OCI-LY7 (cell line): ENCODE measurements around the gene PTPRM. TPM values are rescaled to one million over a fixed set of nuclear protein-coding genes. Genes with fewer than 3 reads are reported as not detected.

Experiments
- BruUV-seq: library from RNA; stranded (reverse); fragments of 400-500 nt; replicated peaks from 2 replicates; lab custom pipeline; 2021; lab: Mats Ljungman, UMichigan
- CTCF ChIA-PET: fragments of 300-600 bp; sonication (Branson Sonifier 250); formaldehyde crosslinking; loops from one replicate; lab custom pipeline; 2022; ENCODE audit warnings: antibody characterized with exemption; ENCODE audit not compliant: unreplicated experiment; lab: Charles Lee
- POLR2A ChIA-PET: fragments of 300-600 bp; sonication (Branson Sonifier 250); formaldehyde crosslinking; loops from one replicate; lab custom pipeline; 2022; ENCODE audit warnings: antibody characterized with exemption; lab: Charles Lee
- DNase-seq: peaks from one replicate; pipeline ENCODE4 v3.0.0-alpha.2; 2015; ENCODE audit warnings: low spot score
- H2AFZ ChIP-seq: fragments of 200-600 bp; sonication (generic), shearing (Covaris generic); 2 replicates; pipeline ENCODE4 v1.6.1; 2014; ENCODE audit warnings: mild to moderate bottlenecking, antibody characterized with exemption, low read length, moderate library complexity
- H3K27ac ChIP-seq: fragments of 200-600 bp; sonication (generic); 2 replicates; pipeline ENCODE4 v1.5.1; 2014; ENCODE audit warnings: mixed run types, low read depth, mild to moderate bottlenecking, moderate library complexity, low read length, inconsistent platforms; ENCODE audit not compliant: poor library complexity, severe bottlenecking
- H3K36me3 ChIP-seq: fragments of 200-600 bp; sonication (generic); 2 replicates; pipeline ENCODE4 v1.6.1; 2014; ENCODE audit warnings: mild to moderate bottlenecking, antibody characterized with exemption, low read length, moderate library complexity, mixed read lengths; ENCODE audit not compliant: insufficient read depth
- H3K4me1 ChIP-seq: fragments of 200-600 bp; sonication (generic); 2 replicates; pipeline ENCODE4 v1.5.1; 2014; ENCODE audit warnings: mild to moderate bottlenecking, low read length; ENCODE audit not compliant: insufficient read depth, poor library complexity, severe bottlenecking
- H3K4me2 ChIP-seq: fragments of 200-600 bp; sonication (generic); 2 replicates; pipeline ENCODE4 v1.6.1; 2014; ENCODE audit warnings: mild to moderate bottlenecking, low read length
- H3K4me3 ChIP-seq: fragments of 200-600 bp; sonication (generic); 2 replicates; pipeline ENCODE4 v1.5.1; 2014; ENCODE audit warnings: mild to moderate bottlenecking, low read depth, low read length; ENCODE audit not compliant: poor library complexity, severe bottlenecking
- H3K79me2 ChIP-seq: fragments of 200-600 bp; sonication (generic); 2 replicates; pipeline ENCODE4 v1.6.1; 2016; ENCODE audit warnings: low read depth, mild to moderate bottlenecking, low read length, moderate library complexity, mixed read lengths; ENCODE audit not compliant: insufficient read depth
- H3K9me2 ChIP-seq: fragments of 200-600 bp; sonication (generic); 2 replicates; pipeline ENCODE4 v1.6.1; 2016; ENCODE audit warnings: mild to moderate bottlenecking, low read length, mixed read lengths; ENCODE audit not compliant: insufficient read depth
- H3K9me3 ChIP-seq: fragments of 200-600 bp; sonication (generic); 2 replicates; pipeline ENCODE4 v1.6.1; 2014; ENCODE audit warnings: mild to moderate bottlenecking, mixed run types, low read length, mixed read lengths
- H4K20me1 ChIP-seq: fragments of 200-600 bp; sonication (generic); 2 replicates; pipeline ENCODE4 v1.6.1; 2014; ENCODE audit warnings: mild to moderate bottlenecking, antibody characterized with exemption, low read length, moderate library complexity, mixed read lengths; ENCODE audit not compliant: insufficient read depth
- EZH2phosphoT487 ChIP-seq: fragments of 200-600 bp; sonication (generic); IDR thresholded peaks from 2 replicates; pipeline ENCODE4 v1.6.1; 2018; ENCODE audit warnings: low read depth, borderline replicate concordance, mild to moderate bottlenecking, mixed run types, antibody characterized with exemption, low read length, moderate library complexity, mixed read lengths
- intact Hi-C: fragments of 100-400 bp; cut with micrococcal nuclease; formaldehyde crosslinking; loops from one replicate; pipeline ENCODE4 v1.10.0; 2022; ENCODE audit not compliant: unreplicated experiment
- total RNA-seq, 2 experiments: library from RNA; depleted of rRNA in 1 of 2; stranded (reverse); fragments of >200 nt in 1 of 2; shearing (Covaris generic) in 1 of 2; gene quantifications; 2 replicates each; pipeline ENCODE4 v1.2.3, GENCODE V29; 2014 to 2022
- TF ChIP-seq, protein P1 (sequence below): fragments of 200-600 bp; sonication (generic); conservative IDR thresholded peaks from 2 replicates; pipeline ENCODE4 v1.5.1; 2014; ENCODE audit warnings: mild to moderate bottlenecking, antibody characterized with exemption, low read length, moderate library complexity, mixed read lengths

PTPRM gene
- total RNA-seq, 2 experiments from 2014 or later: not detected

DNA sequence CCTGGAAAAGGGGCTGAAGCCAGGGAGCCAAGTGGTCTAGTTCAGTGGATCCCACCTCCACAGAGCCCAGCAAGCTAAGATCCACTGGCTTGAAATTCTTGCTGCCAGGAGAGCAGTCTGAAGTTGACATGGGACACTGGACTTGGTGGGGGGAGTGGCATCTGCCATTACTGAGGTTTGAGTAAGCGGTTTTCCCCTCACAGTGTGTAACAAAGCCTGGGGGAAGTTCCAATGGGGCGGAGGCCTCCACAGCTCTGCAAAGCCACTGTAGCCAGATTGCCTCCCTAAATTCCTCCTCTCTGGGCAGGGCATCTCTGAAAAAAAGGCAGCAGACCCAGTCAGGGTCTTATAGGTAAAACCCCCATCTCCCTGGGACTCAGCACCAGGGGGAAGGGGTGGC lies 144.4 kb downstream of the PTPRM start:
- ChIA-PET CTCF (no interaction called here), POLR2A (no interaction called here)
- no peaks in the 10 kb centered on the region for H3K9me3 ChIP-seq
- H4K20me1 ChIP-seq: no peaks in the 10 kb centered on the region
- no peak for TF ChIP-seq EZH2phosphoT487
- TF ChIP-seq, protein P1, sequence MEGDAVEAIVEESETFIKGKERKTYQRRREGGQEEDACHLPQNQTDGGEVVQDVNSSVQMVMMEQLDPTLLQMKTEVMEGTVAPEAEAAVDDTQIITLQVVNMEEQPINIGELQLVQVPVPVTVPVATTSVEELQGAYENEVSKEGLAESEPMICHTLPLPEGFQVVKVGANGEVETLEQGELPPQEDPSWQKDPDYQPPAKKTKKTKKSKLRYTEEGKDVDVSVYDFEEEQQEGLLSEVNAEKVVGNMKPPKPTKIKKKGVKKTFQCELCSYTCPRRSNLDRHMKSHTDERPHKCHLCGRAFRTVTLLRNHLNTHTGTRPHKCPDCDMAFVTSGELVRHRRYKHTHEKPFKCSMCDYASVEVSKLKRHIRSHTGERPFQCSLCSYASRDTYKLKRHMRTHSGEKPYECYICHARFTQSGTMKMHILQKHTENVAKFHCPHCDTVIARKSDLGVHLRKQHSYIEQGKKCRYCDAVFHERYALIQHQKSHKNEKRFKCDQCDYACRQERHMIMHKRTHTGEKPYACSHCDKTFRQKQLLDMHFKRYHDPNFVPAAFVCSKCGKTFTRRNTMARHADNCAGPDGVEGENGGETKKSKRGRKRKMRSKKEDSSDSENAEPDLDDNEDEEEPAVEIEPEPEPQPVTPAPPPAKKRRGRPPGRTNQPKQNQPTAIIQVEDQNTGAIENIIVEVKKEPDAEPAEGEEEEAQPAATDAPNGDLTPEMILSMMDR: no peak
- no peaks in the 10 kb centered on the region for H3K9me2 ChIP-seq
- intact Hi-C loops: no loop called here
- no peaks in the 10 kb centered on the region for H3K36me3 ChIP-seq
- DNase-seq: no peak
- no TSS peak for BruUV-seq
- H2AFZ ChIP-seq: no peak overlapping the region
- H3K4me3 ChIP-seq: no peak overlapping the region
- H3K4me1 ChIP-seq: no peaks in the 10 kb centered on the region
- no peak overlapping the region for H3K27ac ChIP-seq
- H3K79me2 ChIP-seq: no peaks in the 10 kb centered on the region
- H3K4me2 ChIP-seq: no peak overlapping the region

DNA sequence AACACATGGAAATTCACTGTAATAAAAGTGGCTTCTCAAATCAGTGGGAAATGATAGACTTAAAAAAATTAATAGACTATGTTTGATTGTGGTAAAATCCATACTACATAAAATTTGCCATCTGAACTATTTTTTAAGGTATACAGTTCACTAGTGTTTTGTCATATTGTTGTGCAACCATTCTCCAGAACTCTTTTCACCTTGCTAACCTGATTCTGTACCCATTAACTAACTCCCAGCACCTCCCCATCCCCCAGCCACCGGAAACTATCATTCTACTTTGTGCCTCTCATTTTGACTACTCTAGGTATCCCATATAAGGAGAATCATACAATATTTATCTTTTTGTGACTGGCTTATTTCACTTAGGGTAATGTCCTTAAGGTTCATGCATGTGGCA lies 153.3 kb downstream of the PTPRM start:
- Histone ChIP-seq H4K20me1 (no peaks in the 10 kb centered on the region), H3K4me3 (no peak overlapping the region), H3K27ac (no peak overlapping the region), H3K4me2 (no peak overlapping the region), H2AFZ (no peak overlapping the region), H3K36me3 (no peaks in the 10 kb centered on the region), H3K9me3 (no peaks in the 10 kb centered on the region), H3K4me1 (no peaks in the 10 kb centered on the region), H3K9me2 (no peaks in the 10 kb centered on the region), H3K79me2 (no peaks in the 10 kb centered on the region)
- no peak for DNase-seq
- TF ChIP-seq EZH2phosphoT487: no peak
- TF ChIP-seq, protein P1: no peak
- no TSS peak for BruUV-seq
- ChIA-PET CTCF (no interaction called here), POLR2A (no interaction called here)
- intact Hi-C loops: no loop called here

DNA sequence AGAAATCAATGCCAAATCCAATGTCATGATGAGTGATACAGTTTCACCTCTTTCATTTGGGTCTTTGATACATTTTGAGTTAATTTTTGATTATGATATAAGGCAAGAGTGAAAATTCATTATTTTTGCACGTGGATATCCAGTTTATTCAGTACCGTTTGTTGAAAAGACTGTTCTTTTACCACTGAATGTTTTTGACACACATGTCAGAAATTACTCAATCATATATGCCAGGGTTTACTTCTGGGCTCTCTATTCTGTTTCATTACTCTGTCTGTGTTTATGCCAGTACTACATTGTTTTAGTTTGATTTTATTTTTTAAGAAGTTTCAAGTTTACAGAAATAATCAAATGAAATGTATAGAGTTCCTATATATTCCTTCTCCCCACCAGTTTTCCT lies 154.4 kb downstream of the PTPRM start:
- CTCF ChIA-PET: no interaction called here
- BruUV-seq: no TSS peak
- no peaks in the 10 kb centered on the region for H3K36me3 ChIP-seq
- POLR2A ChIA-PET: no interaction called here
- no peak overlapping the region for H3K27ac ChIP-seq
- DNase-seq: no peak
- no peaks in the 10 kb centered on the region for H3K4me1 ChIP-seq
- H3K9me2 ChIP-seq: no peaks in the 10 kb centered on the region
- H3K4me3 ChIP-seq: no peak overlapping the region
- no peak for TF ChIP-seq EZH2phosphoT487
- TF ChIP-seq, protein P1: no peak
- H4K20me1 ChIP-seq: no peaks in the 10 kb centered on the region
- no peaks in the 10 kb centered on the region for H3K79me2 ChIP-seq
- H3K4me2 ChIP-seq: no peak overlapping the region
- no peak overlapping the region for H2AFZ ChIP-seq
- H3K9me3 ChIP-seq: no peaks in the 10 kb centered on the region
- intact Hi-C loops: no loop called here
